IMR-90 (cell line): ENCODE results near the gene CMSS1. TPM values are rescaled to one million over a fixed set of nuclear protein-coding genes. Genes with fewer than 3 reads are reported as not detected.

Experiments used
- ATAC-seq: fragments of 200-7000 bp; cut with Tn5 transposase; 2 replicates; pipeline ENCODE4 v1.9.1; 2020; ENCODE audit warnings: low read depth, mild to moderate bottlenecking, moderate library complexity
- BruUV-seq: library from RNA; stranded (reverse); fragments of 400-500 nt; replicated peaks from 2 replicates; lab custom pipeline; 2021; lab: Mats Ljungman, UMichigan
- CTCF ChIA-PET: fragments of 300-600 bp; formaldehyde crosslinking; extraction: SDS; loops from one replicate; lab custom pipeline; 2021; ENCODE audit warnings: antibody characterized with exemption; lab: Yijun Ruan, JAX
- POLR2A ChIA-PET: fragments of 300-600 bp; sonication (Branson Sonifier 250); formaldehyde crosslinking; loops from one replicate; lab custom pipeline; 2022; ENCODE audit warnings: antibody characterized with exemption; ENCODE audit not compliant: unreplicated experiment; lab: Charles Lee
- DNase-seq: peaks from one replicate; pipeline ENCODE4 v3.0.0; 2013
- H2AFZ ChIP-seq: replicated peaks from 2 replicates; pipeline ENCODE3; 2013; ENCODE audit warnings: low read length, mild to moderate bottlenecking; ENCODE audit not compliant: poor library complexity
- H2AK5ac ChIP-seq: 2 replicates; pipeline ENCODE4 v1.6.1; 2013; ENCODE audit warnings: low read depth, low read length, inconsistent platforms
- H2AK9ac ChIP-seq: replicated peaks from 2 replicates; pipeline ENCODE3; 2013; ENCODE audit warnings: mild to moderate bottlenecking, low read depth, low read length, moderate library complexity; ENCODE audit not compliant: poor library complexity
- H2BK120ac ChIP-seq: 2 replicates; pipeline ENCODE4 v1.6.1; 2013; ENCODE audit warnings: low read depth, low read length, inconsistent platforms
- H2BK15ac ChIP-seq: 3 replicates; pipeline ENCODE4 v1.6.1; 2013; ENCODE audit warnings: low read depth, low read length, inconsistent platforms
- H2BK20ac ChIP-seq: 2 replicates; pipeline ENCODE4 v1.6.1; 2013; ENCODE audit warnings: low read depth, mild to moderate bottlenecking, inconsistent platforms, low read length, moderate library complexity
- H2BK5ac ChIP-seq: 2 replicates; pipeline ENCODE4 v1.6.1; 2013; ENCODE audit warnings: mild to moderate bottlenecking, low read depth, low read length, inconsistent platforms; ENCODE audit not compliant: poor library complexity, severe bottlenecking
- H3K14ac ChIP-seq: replicated peaks from 2 replicates; pipeline ENCODE4 v1.6.1; 2013; ENCODE audit warnings: low read depth, low read length, inconsistent platforms
- H3K18ac ChIP-seq: 2 replicates; pipeline ENCODE4 v1.6.1; 2013; ENCODE audit warnings: low read depth, low read length, control low read depth
- H3K23ac ChIP-seq: 2 replicates; pipeline ENCODE4 v1.6.1; 2013; ENCODE audit warnings: low read depth, low read length, inconsistent platforms
- H3K27ac ChIP-seq: 2 replicates; pipeline ENCODE4 v1.5.1; 2013; ENCODE audit warnings: mild to moderate bottlenecking, control low read depth, low read length; ENCODE audit not compliant: insufficient read depth
- H3K27me3 ChIP-seq: 2 replicates; pipeline ENCODE4 v1.6.1; 2013; ENCODE audit warnings: low read length; ENCODE audit not compliant: control insufficient read depth, insufficient read depth
- H3K36me3 ChIP-seq: 2 replicates; pipeline ENCODE4 v1.6.1; 2013; ENCODE audit warnings: low read length, mixed read lengths; ENCODE audit not compliant: control insufficient read depth, insufficient read depth
- H3K4ac ChIP-seq: 2 replicates; pipeline ENCODE4 v1.6.1; 2013; ENCODE audit warnings: low read depth, low read length, inconsistent platforms
- H3K4me1 ChIP-seq: 2 replicates; pipeline ENCODE4 v1.6.1; 2013; ENCODE audit warnings: low read length, mixed read lengths; ENCODE audit not compliant: control insufficient read depth, insufficient read depth
- H3K4me2 ChIP-seq: 2 replicates; pipeline ENCODE4 v1.6.1; 2013; ENCODE audit warnings: low read depth, mild to moderate bottlenecking, control low read depth, low read length, moderate library complexity
- H3K4me3 ChIP-seq: 2 replicates; pipeline ENCODE4 v1.5.1; 2013; ENCODE audit warnings: low read depth, mild to moderate bottlenecking, control low read depth, low read length, moderate library complexity; ENCODE audit not compliant: insufficient read depth
- H3K56ac ChIP-seq: 2 replicates; pipeline ENCODE4 v1.6.1; 2013; ENCODE audit warnings: low read length, inconsistent platforms; ENCODE audit not compliant: insufficient read depth; ENCODE audit errors: extremely low read depth
- H3K79me1 ChIP-seq, 2 experiments: 2 replicates each; pipeline ENCODE4 v1.6.1; 2013; ENCODE audit warnings: low read length in 2 of 2, inconsistent platforms in 1 of 2, low read depth in 1 of 2
- H3K9ac ChIP-seq: 2 replicates; pipeline ENCODE4 v1.6.1; 2013; ENCODE audit warnings: low read depth, low read length, control low read depth
- H3K9me1 ChIP-seq: 2 replicates; pipeline ENCODE4 v1.6.1; 2013; ENCODE audit warnings: low read length, inconsistent platforms; ENCODE audit not compliant: insufficient read depth
- H3K9me3 ChIP-seq: 2 replicates; pipeline ENCODE4 v1.6.1; 2013; ENCODE audit warnings: low read length; ENCODE audit not compliant: control insufficient read depth, insufficient read depth
- H4K20me1 ChIP-seq: 2 replicates; pipeline ENCODE4 v1.6.1; 2013; ENCODE audit warnings: low read length, inconsistent platforms; ENCODE audit not compliant: insufficient read depth
- H4K5ac ChIP-seq: 2 replicates; pipeline ENCODE4 v1.6.1; 2013; ENCODE audit warnings: mild to moderate bottlenecking, low read depth, low read length, control low read depth
- H4K8ac ChIP-seq, 2 experiments: 2 replicates each; pipeline ENCODE4 v1.6.1; 2013; ENCODE audit warnings: low read depth in 2 of 2, low read length in 2 of 2, control low read depth in 1 of 2, inconsistent platforms in 1 of 2
- H4K91ac ChIP-seq: 2 replicates; pipeline ENCODE4 v1.6.1; 2013; ENCODE audit warnings: low read depth, low read length, inconsistent platforms; ENCODE audit not compliant: insufficient read depth
- NFE2L2 ChIP-seq: fragments of 150-350 bp; IDR thresholded peaks from 2 replicates; pipeline ENCODE4 v1.6.1; 2016; ENCODE audit warnings: low read depth, mild to moderate bottlenecking, low read length
- USF2 ChIP-seq: fragments of 150-350 bp; IDR thresholded peaks from 2 replicates; pipeline ENCODE4 v1.6.1; 2017; ENCODE audit warnings: mild to moderate bottlenecking, antibody characterized with exemption, low read length, low read depth
- dilution Hi-C: fragments of 300-500 bp; cut with HindIII; formaldehyde crosslinking; loops from one replicate; pipeline ENCODE4 v1.14.3; 2018; ENCODE audit warnings: low sequenced_read_pairs; ENCODE audit not compliant: unreplicated experiment
- in situ Hi-C: fragments of 300-500 bp; cut with MboI; formaldehyde crosslinking; loops from 3 replicates; pipeline ENCODE4 v1.14.3; 2019; ENCODE audit warnings: low sequenced_read_pairs, inconsistent platforms, mixed read lengths
- intact Hi-C: fragments of 100-400 bp; cut with micrococcal nuclease; formaldehyde crosslinking; loops from 2 replicates; pipeline ENCODE4 v1.10.0; 2022
- polyA plus RNA-seq, 3 experiments: library from polyadenylated mRNA; depleted of rRNA; stranded (reverse); fragments of >200 nt; gene quantifications; 2 replicates each; pipeline ENCODE4 v1.2.3, GENCODE V29; 2012; ENCODE audit warnings: low replicate concordance in 1 of 3
- total RNA-seq: library from RNA; depleted of rRNA; stranded (reverse); fragments of >200 nt; gene quantifications from 2 replicates; pipeline ENCODE4 v1.2.3, GENCODE V29; 2012

The CMSS1 gene
- total and polyA plus RNA-seq, 2 of the 4 experiments (the other 2 are of a cell fraction) = 12.5 to 13.6 TPM

GRCh38 chr3:100098784-100099070 lies 281.1 kb downstream of the CMSS1 start:
- no peaks in the 10 kb centered on the region for H3K9me3 ChIP-seq
- DNase-seq (no peak), ATAC-seq (no peak)
- no peak overlapping the region for H3K9ac ChIP-seq
- no peak overlapping the region for H2BK5ac ChIP-seq
- H2AK5ac ChIP-seq = no peak overlapping the region
- no TSS peak for BruUV-seq
- TF ChIP-seq NFE2L2 = peak; percentile 30; the same call in 1 of the 2 replicates
- TF ChIP-seq USF2 = no peak
- H3K9me1 ChIP-seq = peaks cover 4% of the 10 kb centered on the region
- no peak overlapping the region for H3K23ac ChIP-seq
- H4K91ac ChIP-seq = no peak overlapping the region
- intact Hi-C loops (no loop called here), dilution Hi-C loops (no loop called here), in situ Hi-C loops (no loop called here)
- peak overlapping the region; percentile 77; the same call in 1 of the 2 replicates for H4K5ac ChIP-seq
- no peak overlapping the region for H3K56ac ChIP-seq
- H4K8ac ChIP-seq = no peak overlapping the region
- no peak overlapping the region for H2BK15ac ChIP-seq
- no peak overlapping the region for H3K4me3 ChIP-seq
- peak overlapping the region; percentile 72; the same call in 1 of the 2 replicates for H3K18ac ChIP-seq
- H2AFZ ChIP-seq = no peak overlapping the region
- H2BK20ac ChIP-seq = no peak overlapping the region
- H3K27ac ChIP-seq = no peak overlapping the region
- no peaks in the 10 kb centered on the region for H3K27me3 ChIP-seq
- no peak overlapping the region for H2AK9ac ChIP-seq
- no peak overlapping the region for H3K14ac ChIP-seq
- POLR2A ChIA-PET = no interaction called here
- CTCF ChIA-PET = no interaction called here
- peaks cover 14% of the 10 kb centered on the region for H3K4me1 ChIP-seq
- H4K20me1 ChIP-seq = no peaks in the 10 kb centered on the region
- H3K4me2 ChIP-seq = no peak overlapping the region
- no peak overlapping the region for H3K4ac ChIP-seq
- no peaks in the 10 kb centered on the region for H3K36me3 ChIP-seq
- H2BK120ac ChIP-seq = no peak overlapping the region
- no peaks in the 10 kb centered on the region for H3K79me1 ChIP-seq
